GM12878 (cell line): ENCODE data around the gene SPATA18. TPM values are rescaled to one million over a fixed set of nuclear protein-coding genes. Genes with fewer than 3 reads are reported as not detected.

Source experiments
- ATAC-seq: fragments of 200-7000 bp; cut with Tn5 transposase; 3 replicates; pipeline ENCODE4 v1.9.1; 2020; ENCODE audit warnings: mild to moderate bottlenecking, moderate library complexity
- BruUV-seq: library from RNA; stranded (reverse); fragments of 400-500 nt; replicated peaks from 2 replicates; lab custom pipeline; 2021; lab: Mats Ljungman, UMichigan
- CTCF ChIA-PET: fragments of 300-600 bp; sonication (Branson Sonifier 250); formaldehyde crosslinking; extraction: SDS; loops from one replicate; lab custom pipeline; 2021; ENCODE audit warnings: inconsistent platforms; lab: Yijun Ruan, JAX
- POLR2A ChIA-PET: fragments of 350-600 bp; formaldehyde crosslinking; extraction: SDS; loops from one replicate; lab custom pipeline; 2021; ENCODE audit warnings: inconsistent platforms; lab: Charles Lee
- RAD21 ChIA-PET: fragments of 300-600 bp; sonication (Branson Sonifier 250); formaldehyde crosslinking; loops from one replicate; lab custom pipeline; 2023; ENCODE audit warnings: antibody characterized with exemption; ENCODE audit not compliant: unreplicated experiment; lab: Charles Lee
- SMC1A ChIA-PET: fragments of 300-600 bp; sonication (Branson Sonifier 250); formaldehyde crosslinking; loops from one replicate; lab custom pipeline; 2023; ENCODE audit not compliant: unreplicated experiment, uncharacterized antibody; lab: Charles Lee
- DNase-seq: peaks from one replicate; pipeline ENCODE4 v3.0.0-alpha.2; 2011; ENCODE audit warnings: low read depth, low spot score
- FAIRE-seq: peaks from 3 replicates; lab custom pipeline; 2011; peaks lifted over from hg19 to GRCh38; lab: Jason Lieb, UNC
- H2AFZ ChIP-seq: 2 replicates; pipeline ENCODE4 v1.6.0; 2011; ENCODE audit warnings: low read depth, low read length, control low read depth; ENCODE audit not compliant: control insufficient read depth
- H3K27ac ChIP-seq: 2 replicates; pipeline ENCODE4 v1.5.1; 2011; ENCODE audit warnings: control low read depth; ENCODE audit not compliant: control insufficient read depth, insufficient read depth
- H3K27me3 ChIP-seq, 2 experiments: replicated peaks in 1 of 2; 2 replicates each; pipeline versions ENCODE4 v1.6.0 to v1.6.1; 2011; ENCODE audit warnings: low read length in 1 of 2; ENCODE audit not compliant: control insufficient read depth in 2 of 2, insufficient read depth in 2 of 2
- H3K36me3 ChIP-seq, 2 experiments: 2 replicates each; pipeline ENCODE4 v1.5.1; 2011; ENCODE audit warnings: low read length in 1 of 2; ENCODE audit not compliant: control insufficient read depth in 2 of 2, insufficient read depth in 2 of 2
- H3K4me1 ChIP-seq: 2 replicates; pipeline ENCODE4 v1.6.1; 2011; ENCODE audit warnings: mild to moderate bottlenecking, low read length, moderate library complexity, mixed read lengths; ENCODE audit not compliant: control insufficient read depth, insufficient read depth
- H3K4me2 ChIP-seq: 2 replicates; pipeline ENCODE4 v1.6.0; 2011; ENCODE audit warnings: control low read depth; ENCODE audit not compliant: control insufficient read depth, insufficient read depth
- H3K4me3 ChIP-seq: fragments of 200-600 bp; sonication (generic); 2 replicates; pipeline ENCODE4 v1.5.1; 2016
- H3K79me2 ChIP-seq: 2 replicates; pipeline ENCODE4 v1.6.0; 2011; ENCODE audit warnings: low read length; ENCODE audit not compliant: control insufficient read depth, insufficient read depth
- H3K9ac ChIP-seq: 2 replicates; pipeline ENCODE4 v1.8.0; 2011; ENCODE audit warnings: low read length, control low read depth, mixed read lengths; ENCODE audit not compliant: control insufficient read depth, insufficient read depth
- H3K9me3 ChIP-seq: replicated peaks from 3 replicates; pipeline ENCODE4 v1.5.1; 2011; ENCODE audit warnings: mild to moderate bottlenecking, low read length; ENCODE audit not compliant: control insufficient read depth, insufficient read depth
- H4K20me1 ChIP-seq: 2 replicates; pipeline ENCODE4 v1.6.0; 2011; ENCODE audit not compliant: control insufficient read depth, insufficient read depth
- CREB1 ChIP-seq: IDR thresholded peaks from 2 replicates; pipeline ENCODE4 v1.6.1; 2012; ENCODE audit warnings: low read depth, mild to moderate bottlenecking, inconsistent platforms
- KDM1A ChIP-seq: fragments of 200-600 bp; sonication (generic); IDR thresholded peaks from 2 replicates; pipeline ENCODE4 v1.6.1; 2016; ENCODE audit warnings: borderline replicate concordance
- MEF2B ChIP-seq: fragments of 450-650 bp; IDR thresholded peaks from 2 replicates; pipeline ENCODE4 v1.6.1; 2018; ENCODE audit warnings: mild to moderate bottlenecking, moderate library complexity; ENCODE audit not compliant: partially characterized antibody, poor library complexity, severe bottlenecking
- MLLT1 ChIP-seq: fragments of 450-650 bp; IDR thresholded peaks from 2 replicates; pipeline ENCODE4 v1.6.1; 2016; ENCODE audit warnings: mild to moderate bottlenecking
- SPI1 ChIP-seq: IDR thresholded peaks from 2 replicates; pipeline ENCODE4 v1.6.1; 2011; ENCODE audit warnings: low read depth, mild to moderate bottlenecking, low read length, moderate library complexity, borderline replicate concordance; ENCODE audit not compliant: insufficient read depth
- SREBF2 ChIP-seq: IDR thresholded peaks from 2 replicates; pipeline ENCODE4 v1.6.1; 2012; ENCODE audit warnings: mild to moderate bottlenecking, low read length
- STAT3 ChIP-seq: IDR thresholded peaks from 2 replicates; pipeline ENCODE4 v1.6.1; 2011; ENCODE audit warnings: low read depth, low read length, improper control_type of control experiment
- ZNF592 ChIP-seq: fragments of 450-650 bp; IDR thresholded peaks from 2 replicates; pipeline ENCODE4 v1.6.1; 2017; ENCODE audit warnings: mild to moderate bottlenecking, moderate library complexity
- WGBS: methylation state at CpG from one replicate; pipeline ENCODE4 v1.1.6; 2016; ENCODE audit warnings: low lambda C conversion rate; ENCODE audit not compliant: insufficient replicate concordance, insufficient coverage; ENCODE audit errors: missing lambda C conversion rate; 5-methylcytosine and 5-hydroxymethylcytosine counted together
- in situ Hi-C: fragments of 300-500 bp; cut with MboI; formaldehyde crosslinking; loops from 9 replicates; pipeline ENCODE4 v1.14.3; 2018; ENCODE audit warnings: mixed read lengths
- intact Hi-C: fragments of 100-400 bp; cut with micrococcal nuclease; formaldehyde crosslinking; loops from one replicate; pipeline ENCODE4 v1.14.2; 2022; ENCODE audit not compliant: unreplicated experiment
- polyA plus RNA-seq, 11 experiments: library from polyadenylated mRNA; depleted of rRNA in 4 of 11; unstranded in 6 of 11; stranded (reverse) in 5 of 11; fragments of >200 nt; fragmentation: Nextera tagmentation in 4 of 11; fragmentation: Illumina TruSeq in 1 of 11; extraction: Ambion mirVana in 4 of 11; extraction: Trizol in 1 of 11; gene quantifications; 1 replicate in 1 of 11; 2 replicates in 10 of 11; pipeline versions ENCODE4 v1.2.1 to v1.2.3, GENCODE V29; 2011 to 2016; ENCODE audit warnings: inconsistent platforms in 2 of 11, missing spikeins in 2 of 11, low read depth in 1 of 11
- total RNA-seq, 4 experiments: library from RNA; depleted of rRNA in 3 of 4; stranded (reverse); fragments of >200 nt in 3 of 4; fragmentation: Illumina TruSeq in 1 of 4; extraction: Trizol in 1 of 4; gene quantifications; 2 replicates each; pipeline versions ENCODE4 v1.2.1 to v1.2.3, GENCODE V29; 2013 to 2021
- TF ChIP-seq, protein P1 (sequence below): fragments of 150-350 bp; IDR thresholded peaks from 2 replicates; pipeline ENCODE4 v1.6.1; 2016; ENCODE audit warnings: low read depth, low read length
- TF ChIP-seq, protein P2 (sequence below): fragments of 450-650 bp; IDR thresholded peaks from 2 replicates; pipeline ENCODE4 v1.6.1; 2017; ENCODE audit warnings: low read depth, mild to moderate bottlenecking, moderate library complexity

Gene SPATA18
- total and polyA plus RNA-seq, 10 of the 15 experiments (the other 5 are each of a cell fraction or from before 2014, with no cell fraction given): 0.39 to 4.5 (median 1.9) TPM

DNA sequence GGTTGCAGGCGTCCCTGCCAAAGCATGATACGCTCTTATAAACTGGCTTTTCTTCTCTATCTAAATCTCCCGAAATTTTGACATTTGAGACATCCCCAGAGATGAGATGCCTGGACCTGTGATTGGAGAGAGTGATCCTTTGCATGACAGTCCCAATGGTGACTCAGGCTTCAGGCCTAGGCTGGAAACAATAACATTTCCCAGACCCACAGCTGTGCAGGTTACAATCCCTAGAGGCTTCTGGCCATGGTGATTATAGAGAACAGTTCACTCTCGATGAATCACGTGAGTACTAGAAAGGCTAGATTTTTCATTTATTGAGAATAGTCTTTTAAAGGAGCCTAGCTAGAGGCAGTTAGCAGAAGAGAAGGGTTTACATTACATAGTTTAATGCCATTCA is 75.9 kb downstream of the SPATA18 start:
- no peaks in the 10 kb centered on the region; a peak in 1 of 4 replicates for H3K27me3 ChIP-seq
- no peak overlapping the region for H3K27ac ChIP-seq
- in situ Hi-C loops: no loop called here
- H4K20me1 ChIP-seq: no peaks in the 10 kb centered on the region
- no TSS peak for BruUV-seq
- H3K79me2 ChIP-seq: no peaks in the 10 kb centered on the region
- H2AFZ ChIP-seq: no peak overlapping the region
- ChIA-PET POLR2A (no interaction called here), CTCF (no interaction called here), RAD21 (no interaction called here), SMC1A (interaction anchor here (0.5 to 0.6 kb wide), 2 partner anchors 133 to 201 kb away, joined by 3 read pairs; no protein-coding TSS in a partner anchor)
- ATAC-seq (no peak), FAIRE-seq (no peak), DNase-seq (no peak)
- no peaks in the 10 kb centered on the region for H3K9me3 ChIP-seq
- no peak overlapping the region for H3K4me3 ChIP-seq
- intact Hi-C loops: no loop called here
- no peak overlapping the region for H3K9ac ChIP-seq
- WGBS: 21% methylated on average over 5 of the region's 5 CpGs
- no peaks in the 10 kb centered on the region for H3K4me1 ChIP-seq
- no peak overlapping the region for H3K4me2 ChIP-seq
- H3K36me3 ChIP-seq: no peaks in the 10 kb centered on the region
- no peak for TF ChIP-seq SPI1
- no peak for TF ChIP-seq ZNF592
- TF ChIP-seq MLLT1: no peak
- TF ChIP-seq MEF2B: no peak
- TF ChIP-seq, protein P1, sequence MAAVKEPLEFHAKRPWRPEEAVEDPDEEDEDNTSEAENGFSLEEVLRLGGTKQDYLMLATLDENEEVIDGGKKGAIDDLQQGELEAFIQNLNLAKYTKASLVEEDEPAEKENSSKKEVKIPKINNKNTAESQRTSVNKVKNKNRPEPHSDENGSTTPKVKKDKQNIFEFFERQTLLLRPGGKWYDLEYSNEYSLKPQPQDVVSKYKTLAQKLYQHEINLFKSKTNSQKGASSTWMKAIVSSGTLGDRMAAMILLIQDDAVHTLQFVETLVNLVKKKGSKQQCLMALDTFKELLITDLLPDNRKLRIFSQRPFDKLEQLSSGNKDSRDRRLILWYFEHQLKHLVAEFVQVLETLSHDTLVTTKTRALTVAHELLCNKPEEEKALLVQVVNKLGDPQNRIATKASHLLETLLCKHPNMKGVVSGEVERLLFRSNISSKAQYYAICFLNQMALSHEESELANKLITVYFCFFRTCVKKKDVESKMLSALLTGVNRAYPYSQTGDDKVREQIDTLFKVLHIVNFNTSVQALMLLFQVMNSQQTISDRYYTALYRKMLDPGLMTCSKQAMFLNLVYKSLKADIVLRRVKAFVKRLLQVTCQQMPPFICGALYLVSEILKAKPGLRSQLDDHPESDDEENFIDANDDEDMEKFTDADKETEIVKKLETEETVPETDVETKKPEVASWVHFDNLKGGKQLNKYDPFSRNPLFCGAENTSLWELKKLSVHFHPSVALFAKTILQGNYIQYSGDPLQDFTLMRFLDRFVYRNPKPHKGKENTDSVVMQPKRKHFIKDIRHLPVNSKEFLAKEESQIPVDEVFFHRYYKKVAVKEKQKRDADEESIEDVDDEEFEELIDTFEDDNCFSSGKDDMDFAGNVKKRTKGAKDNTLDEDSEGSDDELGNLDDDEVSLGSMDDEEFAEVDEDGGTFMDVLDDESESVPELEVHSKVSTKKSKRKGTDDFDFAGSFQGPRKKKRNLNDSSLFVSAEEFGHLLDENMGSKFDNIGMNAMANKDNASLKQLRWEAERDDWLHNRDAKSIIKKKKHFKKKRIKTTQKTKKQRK: no peak
- TF ChIP-seq STAT3: no peak
- TF ChIP-seq, protein P2, sequence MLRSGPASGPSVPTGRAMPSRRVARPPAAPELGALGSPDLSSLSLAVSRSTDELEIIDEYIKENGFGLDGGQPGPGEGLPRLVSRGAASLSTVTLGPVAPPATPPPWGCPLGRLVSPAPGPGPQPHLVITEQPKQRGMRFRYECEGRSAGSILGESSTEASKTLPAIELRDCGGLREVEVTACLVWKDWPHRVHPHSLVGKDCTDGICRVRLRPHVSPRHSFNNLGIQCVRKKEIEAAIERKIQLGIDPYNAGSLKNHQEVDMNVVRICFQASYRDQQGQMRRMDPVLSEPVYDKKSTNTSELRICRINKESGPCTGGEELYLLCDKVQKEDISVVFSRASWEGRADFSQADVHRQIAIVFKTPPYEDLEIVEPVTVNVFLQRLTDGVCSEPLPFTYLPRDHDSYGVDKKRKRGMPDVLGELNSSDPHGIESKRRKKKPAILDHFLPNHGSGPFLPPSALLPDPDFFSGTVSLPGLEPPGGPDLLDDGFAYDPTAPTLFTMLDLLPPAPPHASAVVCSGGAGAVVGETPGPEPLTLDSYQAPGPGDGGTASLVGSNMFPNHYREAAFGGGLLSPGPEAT: no peak
- TF ChIP-seq SREBF2: no peak
- no peak for TF ChIP-seq KDM1A
- no peak for TF ChIP-seq CREB1
